LHCN-M2 (cell line): ENCODE results near the gene ACADL. TPM values are rescaled to one million over a fixed set of nuclear protein-coding genes. Genes with fewer than 3 reads are reported as not detected.
A peak's percentile ranks its signal among the peaks of the same experiment; 100 is the strongest.
"Not testable (repeated sequence)": the region's sequence is repeated elsewhere in the genome, so short reads cannot be mapped to it uniquely, and the experiment has no call there.

Experiments
- DNase-seq: peaks from one replicate; pipeline ENCODE4 v3.0.0-alpha.2; 2012; ENCODE audit warnings: low read depth
- total RNA-seq: library from RNA; depleted of rRNA; stranded (reverse); fragments of >200 nt; gene quantifications from 2 replicates; pipeline ENCODE4 v1.2.3, GENCODE V29; 2014

Gene ACADL
- total RNA-seq, 1 experiment from 2014 or later, result not detected

DNA sequence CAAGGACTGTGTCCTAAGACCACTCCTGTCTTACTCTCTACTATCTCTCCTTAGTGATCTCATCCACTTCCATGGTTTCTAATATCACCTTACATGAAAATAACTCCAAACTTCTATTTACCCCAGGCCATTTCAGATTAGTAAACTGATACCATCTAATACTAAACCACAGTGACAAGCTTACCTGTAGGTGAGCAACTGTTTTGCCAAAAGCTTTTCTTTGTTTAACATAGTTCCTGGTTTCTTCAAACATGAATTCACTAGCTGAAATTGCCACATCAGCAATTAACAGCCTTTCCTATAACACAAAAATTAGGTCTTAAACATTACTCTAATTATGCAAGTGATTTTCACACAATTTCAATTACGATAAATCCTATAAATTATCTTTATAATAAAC lies 22.1 kb downstream of the ACADL start:
- no peak for DNase-seq

DNA sequence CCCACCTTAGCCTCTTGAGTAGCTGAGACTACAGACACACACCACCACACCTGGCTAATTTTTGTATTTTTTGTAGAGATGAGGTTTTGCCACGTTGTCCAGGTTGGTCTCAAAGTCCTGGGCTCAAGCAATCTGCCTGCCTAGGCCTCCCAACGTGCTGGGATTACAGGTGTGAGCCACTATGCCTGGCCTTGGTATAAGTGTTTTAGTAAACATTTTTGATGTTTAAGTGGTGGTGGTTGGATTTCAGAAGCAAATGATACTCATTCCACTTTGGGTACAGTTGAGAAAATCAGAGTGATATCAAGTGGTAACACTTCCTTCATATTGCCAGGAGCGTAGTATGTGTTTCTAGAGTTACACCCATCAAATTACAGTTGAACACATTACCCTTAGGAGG lies 25.4 kb downstream of the ACADL start:
- no peak for DNase-seq

DNA sequence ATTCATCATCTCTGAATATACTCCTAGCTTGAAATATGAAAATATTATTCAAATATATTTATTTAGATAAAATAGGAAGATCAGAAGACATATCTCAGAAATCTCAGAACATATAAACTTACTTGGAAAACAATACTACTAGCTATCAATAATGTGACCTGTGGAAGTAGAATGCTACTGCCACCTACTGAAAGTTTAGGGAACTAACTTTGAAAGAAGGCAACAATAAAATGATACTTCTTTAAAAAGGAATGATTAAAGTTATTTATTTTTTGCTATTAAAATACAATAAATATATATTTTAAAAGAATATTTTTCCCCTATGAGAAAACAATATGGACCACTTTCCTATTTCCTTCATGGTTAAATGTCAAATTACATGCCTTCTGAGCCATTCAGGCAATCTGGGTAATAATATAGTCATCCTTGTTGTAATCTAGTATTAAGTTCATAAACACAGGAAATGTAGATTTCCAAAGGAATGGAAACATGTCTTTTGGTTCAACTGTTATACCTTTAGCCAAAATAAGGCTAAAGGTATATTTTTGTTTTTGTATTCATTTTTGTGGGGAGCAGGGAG lies 26.0 kb downstream of the ACADL start:
- DNase-seq, result peak; percentile 40

DNA sequence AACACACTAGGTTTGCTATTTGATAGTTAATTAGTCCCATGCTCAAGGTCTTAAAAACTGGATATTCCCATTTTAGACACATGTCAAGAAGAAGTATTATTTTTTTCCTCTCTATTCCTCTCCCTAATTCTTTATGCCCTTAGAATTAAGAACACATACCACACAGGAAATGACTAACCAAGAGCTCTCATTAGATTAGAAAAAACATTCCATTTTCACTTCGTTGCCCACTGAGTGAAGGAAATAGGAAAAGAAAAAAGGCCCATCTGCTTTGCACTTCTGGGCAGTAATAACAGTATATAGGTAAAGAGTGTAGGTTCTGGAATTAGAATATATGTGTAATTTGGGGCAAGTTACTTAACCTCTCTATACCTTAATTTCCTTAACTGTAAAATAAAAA lies 26.9 kb downstream of the ACADL start:
- peak; percentile 18 for DNase-seq

DNA sequence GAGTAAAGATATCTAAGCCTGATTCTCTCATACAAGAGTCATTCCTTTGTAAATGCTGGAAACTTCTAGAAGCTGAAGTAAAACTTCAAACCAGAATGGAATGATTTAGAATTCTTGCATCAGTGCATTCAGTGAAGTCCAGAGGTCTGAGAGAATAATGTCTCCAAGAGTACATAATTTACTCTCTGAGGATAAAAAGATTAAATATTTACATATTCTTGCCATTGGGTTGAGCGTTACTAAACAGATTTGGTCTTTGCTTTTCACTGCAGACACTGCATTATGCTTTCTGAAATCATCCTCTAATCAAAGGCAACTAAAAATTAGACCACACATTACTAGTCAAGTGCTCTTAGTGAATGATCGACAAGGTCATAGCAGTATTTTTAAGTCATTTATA lies 27.5 kb downstream of the ACADL start:
- DNase-seq, result no peak

DNA sequence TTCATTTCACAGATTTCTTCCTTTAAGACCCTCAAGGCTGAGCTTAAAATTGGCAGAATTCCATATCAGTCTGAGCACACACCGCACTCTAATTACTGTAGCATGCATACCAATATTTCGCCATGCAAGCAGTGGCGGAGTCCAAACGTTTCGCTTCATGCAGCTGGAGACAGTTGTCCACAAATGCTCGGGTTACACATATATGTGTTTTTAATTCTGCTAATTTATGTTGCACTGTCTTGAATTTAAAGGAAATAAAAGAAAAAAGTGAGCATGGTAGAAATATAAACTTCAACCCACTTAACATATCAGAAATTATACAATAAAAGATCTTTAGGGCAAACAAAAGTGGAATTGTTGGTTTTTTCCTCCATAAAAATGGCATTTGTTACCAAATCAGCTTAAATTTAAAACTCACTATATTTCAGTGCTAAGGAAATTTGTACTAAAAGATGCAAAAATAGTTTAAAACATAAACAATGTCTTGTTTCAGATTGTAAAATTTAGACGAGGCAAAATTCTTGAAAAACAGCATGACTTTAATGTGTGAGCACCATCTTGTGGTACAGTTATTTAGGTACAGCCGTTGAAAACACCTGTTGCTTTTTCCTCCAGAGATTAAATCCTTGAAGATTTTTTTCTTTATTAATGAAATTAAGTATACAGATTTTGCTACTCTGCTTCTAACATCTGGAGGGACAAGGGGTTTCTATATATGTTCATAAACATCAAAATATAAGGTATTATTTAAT lies 30.0 kb downstream of the ACADL start:
- peak; percentile 41 for DNase-seq

DNA sequence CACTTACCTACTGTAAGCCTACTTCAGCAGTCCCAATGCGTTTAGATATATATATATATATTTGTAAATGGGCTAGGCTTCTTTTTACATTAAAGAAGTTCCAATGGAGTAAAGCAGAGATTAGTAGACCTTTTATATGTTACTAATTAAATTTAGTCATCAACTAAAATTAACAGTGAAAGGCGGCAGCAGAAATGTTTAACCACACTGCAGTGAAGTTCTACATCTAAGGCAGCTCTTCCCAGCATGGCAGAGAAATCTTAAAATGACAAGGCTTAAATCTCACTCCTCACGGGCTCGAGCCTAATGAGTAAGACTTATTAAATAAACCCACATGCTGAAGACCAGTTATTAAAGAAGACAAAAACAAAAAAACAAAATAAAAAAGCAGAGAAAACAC lies 34.9 kb downstream of the ACADL start:
- no peak for DNase-seq

DNA sequence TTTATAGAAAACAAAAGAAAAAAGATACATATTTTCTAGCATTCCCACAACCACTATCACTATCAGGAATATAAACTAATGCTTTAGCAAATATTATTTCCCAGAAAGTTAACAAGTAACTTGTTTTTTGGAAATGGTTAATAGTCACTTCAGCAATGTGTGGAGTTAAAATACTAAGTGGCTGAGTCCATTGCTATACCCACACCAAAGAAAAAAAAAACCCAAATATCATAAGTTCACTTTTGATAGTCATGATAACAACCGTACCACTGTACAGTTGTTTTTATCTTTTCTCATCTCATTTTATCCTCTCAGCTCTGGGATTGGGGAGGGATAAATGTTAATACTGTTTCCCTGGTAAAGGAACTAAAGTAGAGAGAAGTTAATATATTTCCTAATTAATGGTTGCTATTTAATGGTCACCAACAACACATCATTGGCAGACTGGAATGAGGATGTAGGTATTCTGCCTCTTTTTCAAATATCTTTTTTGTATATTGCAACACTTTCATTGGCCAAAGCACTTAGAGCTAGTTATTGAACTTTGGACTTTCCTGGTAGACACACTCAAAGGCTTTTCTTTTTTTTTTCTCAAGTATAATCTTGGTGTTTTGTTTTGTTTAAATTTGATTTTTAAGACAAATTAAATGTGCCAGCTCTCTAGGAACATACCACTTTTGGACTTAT lies 35.7 kb downstream of the ACADL start:
- no peak for DNase-seq

DNA sequence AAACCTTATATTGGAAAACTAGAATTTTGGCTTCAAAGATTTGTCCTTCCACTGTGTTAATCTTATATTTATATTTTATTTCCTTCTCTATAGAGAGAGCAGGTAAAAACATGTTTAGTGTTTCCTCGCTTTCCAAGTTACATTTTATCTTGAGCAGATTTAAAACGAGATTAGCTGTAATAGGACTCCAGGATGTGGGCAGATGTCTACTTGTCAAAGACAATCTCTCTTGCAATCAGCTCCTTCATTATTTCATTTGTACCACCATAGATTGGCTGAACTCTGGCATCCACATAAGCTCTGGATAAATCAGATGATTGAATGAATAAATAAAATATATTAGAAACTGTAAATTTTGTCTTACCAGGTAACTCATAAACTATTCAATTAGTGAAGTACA lies 36.5 kb downstream of the ACADL start:
- DNase-seq, result no peak

DNA sequence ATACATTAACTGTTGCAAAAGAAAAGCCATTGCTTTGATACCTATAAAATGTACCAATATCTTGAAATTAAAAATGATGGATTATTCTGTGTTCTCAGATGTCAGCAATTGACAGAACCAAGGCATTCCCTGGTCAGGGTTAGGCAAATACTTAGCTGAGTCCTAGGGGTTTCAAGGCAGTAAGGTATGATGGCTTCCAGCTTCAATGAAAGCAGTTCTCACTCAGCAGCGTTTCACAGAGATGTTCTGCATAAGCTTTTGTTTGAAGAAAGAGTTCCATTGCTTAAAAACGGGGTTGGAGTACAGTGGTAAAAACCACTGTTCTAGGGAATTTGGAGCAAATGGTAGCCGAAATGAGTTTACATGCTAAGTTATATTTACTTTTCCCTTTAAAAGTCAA lies 37.1 kb downstream of the ACADL start:
- no peak for DNase-seq

DNA sequence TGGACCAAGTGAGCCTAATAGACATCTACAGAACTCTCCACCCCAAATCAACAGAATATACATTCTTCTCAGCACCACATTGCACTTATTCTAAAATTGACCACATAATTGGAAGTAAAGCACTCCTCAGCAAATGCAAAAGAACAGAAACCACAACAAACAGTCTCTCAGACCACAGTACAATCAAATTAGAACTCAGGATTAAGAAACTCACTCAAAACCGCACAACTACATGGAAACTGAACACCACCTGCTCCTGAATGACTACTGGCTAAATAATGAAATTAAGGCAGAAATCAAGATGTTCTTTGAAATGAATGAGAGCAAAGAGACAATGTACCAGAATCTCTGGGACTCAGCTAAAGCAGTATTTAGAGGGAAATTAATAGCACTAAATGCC lies 41.3 kb downstream of the ACADL start:
- not testable (repeated sequence) for DNase-seq

DNA sequence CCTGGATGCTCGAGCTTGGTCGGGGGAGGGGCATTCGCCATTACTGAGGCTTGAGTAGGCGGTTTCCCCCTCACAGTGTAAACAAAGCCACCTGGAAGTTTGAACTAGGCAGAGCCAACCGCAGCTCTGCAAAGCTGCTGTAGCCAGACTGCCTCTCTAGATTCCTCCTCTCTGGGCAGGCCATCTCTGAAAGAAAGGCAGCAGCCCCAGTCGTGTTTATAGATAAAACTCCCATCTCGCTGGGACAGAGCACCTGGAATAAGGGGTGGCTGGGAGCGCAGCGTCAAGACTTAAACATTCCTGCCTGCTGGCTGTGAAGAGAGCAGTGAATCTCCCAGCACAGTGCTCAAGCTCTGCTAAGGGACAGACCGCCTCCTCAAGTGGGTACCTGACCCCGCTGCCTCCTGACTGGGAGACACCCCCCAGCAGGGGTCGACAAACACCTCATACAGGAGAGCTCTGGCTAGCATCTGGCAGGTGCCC lies 43.6 kb downstream of the ACADL start:
- not testable (repeated sequence) for DNase-seq

DNA sequence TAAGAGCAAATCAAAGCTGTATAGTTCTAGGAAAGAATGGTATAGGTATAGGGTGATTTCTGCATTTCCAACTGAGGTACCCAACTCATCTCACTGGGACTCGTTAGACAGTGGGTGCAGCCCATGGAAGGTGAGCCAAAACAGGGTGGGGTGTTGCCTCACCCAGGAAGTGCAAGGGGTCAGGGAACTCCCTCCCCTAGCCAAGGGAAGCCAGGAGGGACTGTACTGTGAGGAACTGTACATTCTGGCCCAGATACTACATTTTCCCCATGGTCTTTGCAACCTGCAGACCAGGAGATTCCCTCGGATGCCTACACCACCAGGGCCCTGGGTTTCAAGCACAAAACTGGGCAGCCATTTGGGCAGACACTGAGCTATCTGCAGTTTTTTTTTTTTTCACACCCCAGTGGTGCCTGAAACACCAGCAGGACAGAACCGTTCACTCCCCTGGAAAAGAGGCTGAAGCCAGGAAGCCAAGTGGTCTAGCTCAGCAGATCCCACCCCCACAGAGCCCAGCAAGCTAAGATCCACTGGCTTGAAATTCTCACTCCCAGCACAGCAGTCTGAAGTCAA lies 44.1 kb downstream of the ACADL start:
- DNase-seq, result not testable (repeated sequence)

DNA sequence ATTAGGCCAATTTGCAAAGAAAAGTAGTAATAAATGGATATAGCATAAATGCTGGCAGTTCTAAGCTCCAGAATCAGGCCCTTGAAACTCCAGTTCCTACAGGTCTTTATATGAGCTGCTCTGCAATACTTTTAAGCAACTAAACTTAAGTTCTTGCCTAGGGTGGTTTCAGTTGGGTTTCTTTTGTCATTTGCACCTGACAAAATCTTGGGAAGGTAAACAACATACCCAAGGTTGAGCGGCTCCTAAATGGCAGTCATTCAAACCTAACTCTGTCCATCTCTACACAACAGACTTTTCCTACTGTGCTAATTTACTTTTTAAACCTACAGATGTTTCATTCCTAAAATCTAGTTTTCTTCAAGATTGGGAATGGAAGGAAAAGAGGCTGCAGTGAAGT lies 44.8 kb downstream of the ACADL start:
- DNase-seq, result no peak

DNA sequence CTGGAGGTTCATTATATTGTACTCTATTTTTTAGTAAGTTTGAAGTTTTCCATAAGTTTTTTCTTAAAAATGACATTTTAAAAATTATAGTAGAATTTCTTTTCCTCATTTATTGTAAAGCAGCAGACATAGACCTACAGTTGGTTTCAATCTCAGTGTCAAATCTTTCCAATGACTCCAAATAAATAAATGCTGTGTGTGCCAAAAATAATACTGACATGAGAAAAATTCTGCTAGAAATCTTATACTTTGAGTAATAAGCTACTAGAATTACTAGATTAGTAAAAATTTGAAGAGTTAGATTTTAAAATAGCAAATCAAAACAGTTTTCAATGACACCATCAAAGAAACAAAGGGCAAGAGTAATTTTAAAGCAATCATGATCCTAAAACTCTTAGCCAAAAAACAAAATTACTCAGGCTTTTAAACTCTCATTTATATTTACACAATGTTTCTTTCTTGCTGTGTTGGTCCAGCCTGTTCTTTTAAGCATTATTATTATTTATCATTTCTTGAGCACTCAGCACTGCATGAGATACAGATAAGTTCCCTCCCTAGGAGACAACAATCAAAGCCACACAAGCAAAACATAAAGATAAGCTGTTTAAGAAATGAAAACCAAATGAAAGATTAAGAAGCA lies 45.8 kb downstream of the ACADL start:
- no peak for DNase-seq

DNA sequence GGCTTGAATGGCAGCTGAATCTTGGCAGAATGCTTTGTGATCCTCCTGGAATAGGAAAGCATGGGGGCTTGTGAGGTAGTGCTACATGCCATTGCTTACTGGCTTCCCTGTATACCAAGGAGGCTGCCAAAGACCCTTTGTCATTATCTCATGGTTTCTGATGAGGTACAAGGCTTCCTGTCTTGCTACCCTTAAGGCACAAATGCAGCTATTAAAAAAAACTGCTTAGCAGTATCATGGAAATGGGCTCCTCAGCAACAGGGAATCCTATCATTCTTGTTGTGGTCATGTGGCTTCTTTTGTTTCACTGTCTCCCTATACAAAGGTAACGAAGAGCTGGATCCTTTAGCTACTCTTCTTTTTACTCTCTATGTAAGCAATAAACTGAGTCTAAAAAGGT lies 47.5 kb downstream of the ACADL start:
- no peak for DNase-seq

DNA sequence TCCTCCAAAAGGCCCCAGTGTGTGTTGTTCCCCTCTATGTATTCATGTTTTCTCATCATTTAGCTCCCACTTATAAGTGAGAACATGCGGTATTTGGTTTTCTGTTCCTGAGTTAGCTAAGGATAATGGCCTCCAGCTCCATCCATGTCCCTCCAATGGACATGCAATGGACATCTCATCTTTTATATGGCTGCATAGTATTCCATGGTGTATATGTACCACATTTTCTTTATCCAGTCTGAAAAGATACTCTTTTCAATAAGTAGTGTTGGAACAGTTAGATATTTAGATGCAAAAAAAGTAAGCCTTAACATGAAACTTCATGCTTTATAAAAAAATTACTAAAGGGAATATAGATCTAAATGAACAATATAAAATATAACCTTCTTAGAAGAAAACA lies 48.1 kb downstream of the ACADL start:
- not testable (repeated sequence) for DNase-seq

DNA sequence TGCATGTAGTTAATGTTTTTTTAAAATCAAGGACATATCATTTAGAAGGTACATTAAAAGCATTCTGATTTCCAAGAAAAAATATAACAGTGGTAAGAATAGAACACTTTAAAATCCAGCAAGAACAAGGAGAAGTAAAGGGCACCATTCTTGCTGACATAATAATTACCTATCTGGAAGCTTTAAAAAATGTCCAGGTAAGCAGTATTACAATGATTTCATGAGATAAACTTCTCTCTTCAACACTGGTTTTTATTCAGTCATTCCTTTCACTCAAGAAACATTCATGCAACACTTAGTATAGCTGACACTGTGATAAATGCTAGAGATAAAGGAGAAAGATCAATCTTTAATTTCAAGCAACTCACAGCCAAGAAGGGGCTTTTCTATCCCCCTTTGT lies 51.2 kb downstream of the ACADL start:
- DNase-seq, result no peak

DNA sequence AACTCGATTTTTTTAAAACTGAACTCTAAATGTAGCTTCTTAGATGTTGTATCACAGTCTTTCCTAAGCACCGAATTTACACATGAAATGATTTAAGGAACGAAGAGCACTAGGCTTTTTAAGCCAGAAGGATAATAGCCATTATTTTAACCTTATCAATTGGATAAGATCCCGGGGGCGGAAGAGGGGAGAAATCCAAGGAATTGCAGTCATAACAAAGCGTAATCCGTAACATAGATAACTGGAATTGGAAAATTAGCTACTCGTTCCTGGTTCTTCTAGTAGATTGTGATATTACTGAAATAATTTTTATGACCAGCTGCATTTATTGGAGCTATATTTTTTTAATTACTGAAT lies 53.0 kb downstream of the ACADL start:
- DNase-seq, result no peak

DNA sequence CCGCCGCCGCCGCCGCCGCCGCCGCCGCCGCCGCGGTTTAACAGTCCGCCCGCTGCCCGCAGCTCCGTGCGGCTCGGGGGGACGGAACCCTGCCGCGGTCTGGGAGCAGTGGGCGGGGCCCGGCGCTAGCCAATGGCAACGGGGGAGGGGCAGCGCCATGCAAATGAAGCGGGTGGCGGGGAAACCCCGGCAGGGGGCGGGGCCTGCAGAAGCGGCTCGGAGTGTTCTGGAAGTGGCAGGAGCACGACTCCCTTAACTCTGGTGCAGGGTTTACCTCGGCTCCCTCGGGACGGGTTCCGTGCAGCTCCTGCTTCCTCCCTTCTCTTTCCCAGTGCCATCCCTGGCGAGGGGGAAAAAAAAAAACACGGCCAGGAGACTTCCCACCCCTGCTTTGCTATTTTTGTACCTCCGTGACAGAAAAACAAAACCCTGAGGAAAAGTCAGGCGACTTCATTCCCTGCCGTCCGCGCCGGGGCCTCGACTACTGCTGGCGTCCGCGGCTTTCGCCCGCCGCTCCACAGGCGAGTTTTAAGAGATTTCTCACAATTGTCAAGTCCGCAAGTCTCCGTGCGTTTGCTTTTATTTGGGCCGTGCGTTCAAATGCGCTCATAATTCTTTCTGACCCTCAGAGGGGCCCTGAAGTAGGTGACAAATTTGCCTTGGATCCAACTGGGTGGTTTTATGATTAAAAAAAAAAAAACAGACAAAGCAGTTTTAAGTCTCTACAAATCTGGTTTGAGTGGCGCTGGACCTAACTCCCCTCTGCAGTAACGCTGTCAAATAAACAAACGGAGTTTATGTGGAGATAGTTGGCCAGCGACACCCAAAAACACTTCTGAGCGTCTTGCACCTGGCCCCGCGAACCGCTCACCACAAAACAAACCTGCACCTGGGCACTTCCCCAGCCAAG lies 53.7 kb downstream of the ACADL start, which contains the start of gene KANSL1L:
TSS of gene KANSL1L (minus strand) at position 101 of the 910 bp plus-strand sequence. CDS start 16,827 bp downstream, outside the sequence.
- DNase-seq, result peak; percentile 92
